Activated effector memory CD4-positive, alpha-beta T cell treated with anti-CD3 and anti-CD28 coated beads, Interleukin-2, amount 50 U/mL, for 16 hours (primary cell): ENCODE results near the gene ASRGL1.

Experiments
- DNase-seq: peaks from one replicate; pipeline ENCODE4 v3.0.0-alpha.2; 2020

ASRGL1 gene

GRCh38 chr11:62394825-62395538 lies 57.7 kb downstream of the ASRGL1 start:
- peak; percentile 78 for DNase-seq

GRCh38 chr11:62395885-62396551 lies 58.8 kb downstream of the ASRGL1 start:
- DNase-seq = no peak

- DNase-seq = no peak
Observed at GRCh38 chr11:62398011-62398994, 61.1 kb downstream of the ASRGL1 start.

DNA sequence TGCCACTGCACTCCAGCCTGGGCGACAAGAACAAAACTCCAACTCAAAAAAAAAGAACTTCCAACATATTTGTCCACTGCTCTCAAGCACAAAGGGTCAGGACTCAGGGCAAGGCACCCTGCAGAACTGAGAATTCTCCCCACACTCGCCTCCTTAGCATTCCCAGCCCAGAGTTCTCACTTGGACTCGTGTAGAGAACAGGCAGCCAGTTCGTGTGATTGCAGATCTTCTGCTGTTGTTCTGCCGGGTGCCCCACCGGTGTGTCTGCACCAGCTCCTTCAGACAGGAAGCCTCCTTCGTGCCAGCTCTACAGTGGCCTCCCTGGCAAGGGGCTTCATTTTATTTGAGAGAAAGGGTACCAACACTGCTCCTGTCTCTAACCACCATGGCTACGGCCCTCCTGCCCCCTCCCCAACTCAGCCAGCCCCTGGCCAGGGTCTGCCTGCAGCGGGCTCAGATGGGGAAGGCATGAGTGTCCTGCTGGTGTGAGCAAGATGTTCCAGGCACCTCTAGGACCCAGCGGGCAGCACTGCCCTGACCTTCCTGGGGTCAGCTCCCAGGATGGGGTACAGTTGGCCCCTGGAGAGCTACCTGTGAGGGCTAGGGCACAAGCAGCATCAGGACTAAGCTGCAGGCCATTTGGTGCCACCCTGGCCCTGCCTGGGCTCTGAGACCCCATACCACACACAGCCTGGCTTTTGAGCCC lies 62.1 kb downstream of the ASRGL1 start:
- no peak for DNase-seq

DNA sequence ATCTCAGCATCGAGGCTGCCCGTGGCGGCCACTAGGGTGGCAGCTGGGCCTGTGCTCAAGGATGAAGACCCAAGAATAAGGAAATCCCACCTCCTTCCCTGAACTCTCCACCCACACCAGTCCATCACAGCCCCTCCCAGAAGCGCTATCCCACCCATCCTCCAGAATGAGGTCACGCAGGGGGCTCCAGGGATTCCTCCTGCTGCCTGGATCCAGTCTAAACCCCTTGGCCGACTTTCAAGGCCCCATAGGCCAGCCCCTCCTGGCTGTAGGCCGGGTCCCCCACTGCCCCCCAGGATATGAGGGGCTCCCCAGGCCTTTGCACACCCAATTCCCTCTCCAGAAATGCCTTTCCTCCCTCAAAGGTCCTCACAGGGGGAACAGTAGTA lies 62.6 kb downstream of the ASRGL1 start:
- DNase-seq = no peak

DNA sequence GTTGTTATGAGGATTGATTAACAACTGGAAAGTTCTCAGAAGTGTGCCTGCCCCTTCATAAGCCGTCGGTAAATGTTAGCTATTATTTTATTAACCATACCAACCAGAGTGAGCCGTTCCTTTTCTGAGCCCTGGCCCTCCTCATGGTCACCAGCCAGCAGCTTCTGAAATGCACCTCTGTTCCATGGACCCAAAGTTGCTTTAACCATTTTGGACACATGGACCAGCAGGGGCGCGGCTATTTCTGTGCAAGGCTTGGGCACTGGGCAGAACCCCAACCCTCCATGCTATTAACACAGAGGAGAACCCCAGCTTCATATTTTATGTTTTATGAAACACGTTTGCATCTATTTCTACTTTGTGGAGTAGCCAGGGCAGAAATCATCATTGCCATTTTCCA lies 63.0 kb downstream of the ASRGL1 start:
- DNase-seq = no peak

GRCh38 chr11:62400760-62401159 lies 63.5 kb downstream of the ASRGL1 start:
- DNase-seq = no peak

DNA sequence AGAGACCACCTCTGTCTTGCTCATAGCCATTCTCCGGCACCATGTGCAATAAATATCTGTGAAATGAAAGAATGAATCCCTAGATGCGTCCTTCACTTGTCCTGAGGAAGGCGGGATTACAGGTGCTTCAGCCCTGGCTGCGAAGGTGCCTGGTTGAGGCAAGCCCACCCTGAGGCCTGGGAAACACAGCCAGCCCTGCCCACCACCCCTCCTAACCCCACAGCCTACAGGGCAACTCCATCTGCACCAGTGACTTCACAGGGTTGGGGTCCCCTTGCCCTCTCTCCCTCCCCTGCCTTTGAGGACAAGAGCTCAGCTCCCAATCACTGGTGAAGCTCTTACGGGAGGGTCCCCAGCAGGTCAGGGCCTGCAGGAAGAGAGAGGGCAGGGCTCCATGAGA lies 64.1 kb downstream of the ASRGL1 start:
- DNase-seq = no peak

DNA sequence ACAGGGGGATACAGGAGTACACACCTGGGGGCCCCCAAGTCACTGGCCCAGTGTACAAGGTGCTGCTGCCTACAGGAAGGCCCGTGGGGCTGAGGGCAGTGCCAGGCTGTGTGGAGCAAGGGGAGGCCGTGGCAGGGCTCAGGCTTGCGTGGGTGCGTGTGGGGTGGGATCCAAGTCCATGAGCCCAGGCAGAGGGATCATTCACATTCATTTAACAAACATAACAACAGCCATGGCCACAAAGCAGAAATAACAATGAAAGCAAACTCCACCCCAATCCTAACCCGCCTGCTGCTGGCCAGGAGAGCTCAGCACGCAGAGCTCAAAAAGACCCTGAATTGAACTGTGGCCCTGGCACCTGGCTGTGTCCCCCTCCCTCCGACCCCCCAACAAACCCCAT lies 64.6 kb downstream of the ASRGL1 start:
- DNase-seq = no peak

DNA sequence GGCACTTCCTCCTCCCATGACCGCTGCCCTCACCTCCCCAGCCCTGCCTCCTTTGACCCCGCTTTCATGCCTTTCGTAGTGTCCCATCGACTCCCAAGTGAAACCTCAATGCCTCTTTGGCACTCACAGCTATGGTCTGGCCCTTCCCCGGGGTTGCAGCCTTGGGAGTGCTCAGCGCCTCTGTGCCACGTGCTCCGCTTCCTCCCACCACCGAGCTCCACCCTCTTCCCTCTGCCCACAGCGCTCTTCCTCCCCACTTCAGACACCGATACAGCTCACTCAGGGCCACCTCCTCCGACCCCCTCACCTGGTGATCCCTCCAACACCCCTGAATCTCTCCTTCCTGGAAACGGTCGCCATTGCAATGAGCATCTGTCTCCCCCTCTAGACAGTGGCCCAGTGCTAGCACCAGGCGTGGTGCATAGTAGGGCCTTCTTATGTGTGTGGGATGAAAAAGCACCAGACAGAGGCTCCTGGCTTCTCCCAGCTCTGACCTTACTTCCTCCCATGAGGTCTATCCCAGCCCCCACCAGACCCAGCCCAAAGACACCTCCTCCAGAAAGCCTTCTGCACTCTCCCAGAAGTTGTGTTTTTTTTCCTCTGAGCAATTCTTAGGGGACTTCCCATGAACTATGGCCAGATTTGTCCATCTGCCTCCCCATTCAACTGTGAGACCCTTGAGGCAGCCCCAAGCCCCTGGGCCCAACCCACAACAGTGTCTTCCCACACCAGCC lies 65.1 kb downstream of the ASRGL1 start:
- peak; percentile 80 for DNase-seq

DNA sequence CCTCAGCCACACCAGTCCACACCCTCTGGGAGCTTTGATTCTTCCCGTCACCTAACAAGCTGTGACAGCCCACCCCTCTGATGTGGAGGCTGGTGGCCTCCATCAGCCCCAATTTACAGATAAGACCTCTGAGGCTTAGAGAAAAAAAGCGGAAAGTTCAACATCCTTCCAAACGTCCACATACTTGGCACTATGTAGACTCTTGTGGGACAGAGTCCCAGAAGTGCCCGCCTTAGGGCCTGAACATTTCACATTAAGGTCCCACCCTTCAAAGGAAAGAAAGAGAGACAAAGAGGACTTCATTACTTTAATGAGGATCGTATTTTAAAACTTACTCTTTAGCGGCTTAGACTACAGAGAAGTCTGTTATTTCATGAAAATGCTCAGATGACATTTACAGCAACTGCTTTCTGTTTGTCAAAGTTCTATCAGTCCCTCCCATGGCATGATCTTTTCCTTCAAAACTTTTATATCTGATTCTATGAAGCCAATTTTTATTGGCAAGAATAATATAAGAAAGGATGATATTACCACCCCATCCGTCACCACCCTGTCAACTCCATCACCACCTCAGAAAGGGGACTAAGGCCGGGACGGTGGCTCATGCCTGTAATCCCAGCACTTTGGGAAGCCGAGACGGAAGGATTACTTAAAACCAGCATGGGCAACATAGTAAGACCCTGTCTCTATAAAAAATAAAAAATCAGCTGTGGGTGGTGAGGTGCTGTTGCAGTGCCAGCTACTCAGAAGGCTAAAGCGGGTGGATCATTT lies 65.9 kb downstream of the ASRGL1 start:
- no peak for DNase-seq

DNA sequence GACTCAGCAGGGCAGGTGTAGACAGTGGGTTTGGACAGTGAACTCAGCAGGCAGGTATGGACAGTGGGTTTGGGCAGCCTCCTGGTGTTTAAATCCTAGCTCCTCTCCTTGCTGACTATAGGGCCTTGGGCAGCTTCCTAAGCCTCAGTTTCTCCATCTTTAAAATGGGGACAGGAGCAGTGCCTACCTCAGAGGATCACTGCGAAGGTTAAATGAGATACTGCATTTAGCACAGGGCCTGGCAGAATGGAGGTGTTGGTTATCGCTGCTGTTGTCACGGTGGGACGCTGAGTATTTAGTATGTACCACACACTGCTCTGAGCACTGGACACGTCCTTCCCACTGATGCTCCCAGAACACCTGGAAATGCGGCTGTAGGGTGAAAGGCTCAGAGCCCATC lies 67.2 kb downstream of the ASRGL1 start:
- DNase-seq = no peak

DNA sequence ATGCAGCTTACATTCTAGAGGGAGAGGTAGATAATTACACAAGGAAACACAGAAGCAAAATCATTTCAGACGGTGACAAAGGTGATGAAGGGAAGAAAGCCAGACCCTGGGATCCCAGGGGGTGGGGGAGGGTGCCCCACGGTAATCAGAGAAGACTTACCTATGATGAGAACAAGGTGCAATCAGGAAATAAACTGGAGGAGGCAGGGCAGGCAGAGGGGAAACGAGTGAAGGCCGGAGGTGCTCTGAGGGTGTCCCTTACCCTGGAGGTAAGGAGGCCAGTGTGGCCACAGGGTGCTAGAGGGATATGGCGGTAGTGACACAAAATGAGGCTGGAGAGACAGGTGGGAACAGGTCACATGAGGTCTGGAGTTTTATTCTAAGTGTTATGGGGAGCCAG lies 67.7 kb downstream of the ASRGL1 start:
- no peak for DNase-seq

DNA sequence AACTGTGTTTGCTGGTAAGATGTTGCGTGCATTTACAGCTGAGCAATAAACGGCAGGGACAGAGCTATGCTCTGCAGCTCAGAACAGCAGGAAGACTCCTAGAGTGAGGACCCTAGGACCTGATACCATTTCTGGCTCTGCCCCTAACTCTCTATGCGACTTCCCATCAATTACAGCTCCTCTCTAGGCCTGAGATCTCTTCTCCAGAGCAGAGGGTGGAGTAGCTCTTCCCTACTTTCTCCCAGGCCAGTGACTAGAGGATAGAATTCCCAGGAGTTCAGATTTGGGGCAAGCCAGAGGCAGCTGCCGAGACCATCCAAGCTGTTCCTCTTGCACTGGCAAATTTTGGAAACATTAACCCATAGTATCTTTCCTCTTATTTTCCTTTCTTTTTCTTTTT lies 68.8 kb downstream of the ASRGL1 start:
- no peak for DNase-seq

DNA sequence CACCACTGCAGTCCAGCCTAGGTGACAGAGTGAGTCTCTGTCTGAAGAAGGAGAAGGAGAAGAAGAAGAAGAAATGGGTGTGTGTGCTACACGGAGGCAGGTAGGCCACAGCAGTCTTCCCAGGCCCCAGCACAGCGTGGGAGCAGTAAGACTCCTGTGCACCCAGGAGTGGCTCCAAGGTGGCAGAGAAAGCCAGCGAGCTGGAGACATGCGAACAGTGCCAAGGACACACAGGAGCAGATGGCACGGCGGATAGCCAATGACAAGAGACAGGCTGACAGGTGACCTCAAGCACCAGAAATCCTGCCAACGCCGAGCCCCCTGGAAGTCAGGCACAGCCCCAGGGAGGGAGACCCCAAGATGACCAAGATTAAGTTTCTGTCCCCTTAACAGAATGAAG lies 72.6 kb downstream of the ASRGL1 start:
- no peak for DNase-seq

DNA sequence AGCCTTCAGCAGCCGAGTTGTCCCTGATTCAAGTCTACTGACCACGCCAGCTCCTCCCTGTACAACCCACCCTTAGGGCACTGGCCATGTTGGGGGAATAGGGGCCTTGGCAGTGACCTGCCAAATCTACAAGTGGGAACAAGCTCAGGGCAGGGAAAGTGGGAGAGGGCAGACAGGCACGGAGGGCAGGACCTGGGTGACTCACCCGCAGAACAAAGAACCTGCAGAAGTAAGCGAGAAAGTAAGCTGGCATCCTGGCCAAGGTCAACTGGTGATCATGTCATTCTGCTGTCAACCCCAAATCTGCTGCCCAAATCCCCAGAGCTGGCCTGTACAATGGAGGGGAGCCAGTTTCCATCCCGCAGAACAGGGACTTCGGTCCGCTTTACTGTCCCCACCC lies 73.7 kb downstream of the ASRGL1 start:
- no peak for DNase-seq

DNA sequence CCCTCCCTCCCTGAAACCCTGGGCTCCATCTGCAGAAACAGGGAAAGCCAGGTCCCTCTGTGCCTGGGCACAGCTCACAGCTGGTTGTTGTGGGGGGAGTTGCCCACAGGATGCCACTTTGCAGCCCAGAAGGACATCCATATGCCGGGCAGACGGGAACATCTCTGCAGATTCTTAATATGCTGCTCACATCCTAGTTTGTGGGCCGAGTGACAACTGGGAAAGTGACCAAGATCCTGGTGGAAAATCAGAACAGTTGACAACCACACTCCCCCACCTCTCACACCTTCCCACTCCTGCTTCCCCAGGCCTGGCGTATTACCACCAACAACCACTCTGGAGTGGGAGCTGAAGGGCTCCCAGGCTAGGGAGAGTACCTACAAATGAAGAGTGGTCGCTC lies 74.3 kb downstream of the ASRGL1 start:
- DNase-seq = no peak

DNA sequence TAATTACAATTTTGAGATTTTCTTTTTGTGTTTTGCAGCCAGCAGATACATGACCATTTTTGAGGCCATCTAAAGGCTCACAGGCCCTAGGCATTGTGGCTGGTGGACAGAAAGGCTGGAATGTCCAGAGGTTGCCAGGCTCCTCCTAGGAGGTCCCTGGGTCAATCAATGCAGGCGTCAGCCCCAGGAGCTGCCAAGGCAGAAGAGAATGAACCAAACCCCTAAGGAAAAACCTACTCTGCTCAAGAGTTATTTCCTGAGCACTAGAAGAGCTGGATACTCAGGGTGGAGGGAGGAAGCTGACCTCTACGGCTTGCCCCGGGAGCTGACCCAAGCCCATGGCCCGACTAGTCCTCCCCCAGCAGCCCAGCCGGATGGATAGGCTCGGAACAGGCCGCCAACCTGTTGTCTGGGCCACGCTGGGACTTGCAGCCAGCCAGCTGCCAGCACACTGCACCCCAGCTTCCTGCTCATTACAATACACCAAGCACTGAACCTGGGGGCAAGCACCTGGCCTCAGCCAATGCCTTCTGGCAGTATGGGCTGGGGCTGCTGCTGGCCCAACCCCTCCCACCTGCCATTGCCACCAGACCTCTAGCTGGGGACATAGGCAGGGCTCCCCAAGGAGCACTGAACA lies 75.9 kb downstream of the ASRGL1 start:
- no peak for DNase-seq

GRCh38 chr11:62416596-62416995 lies 79.3 kb downstream of the ASRGL1 start:
- no peak for DNase-seq

DNA sequence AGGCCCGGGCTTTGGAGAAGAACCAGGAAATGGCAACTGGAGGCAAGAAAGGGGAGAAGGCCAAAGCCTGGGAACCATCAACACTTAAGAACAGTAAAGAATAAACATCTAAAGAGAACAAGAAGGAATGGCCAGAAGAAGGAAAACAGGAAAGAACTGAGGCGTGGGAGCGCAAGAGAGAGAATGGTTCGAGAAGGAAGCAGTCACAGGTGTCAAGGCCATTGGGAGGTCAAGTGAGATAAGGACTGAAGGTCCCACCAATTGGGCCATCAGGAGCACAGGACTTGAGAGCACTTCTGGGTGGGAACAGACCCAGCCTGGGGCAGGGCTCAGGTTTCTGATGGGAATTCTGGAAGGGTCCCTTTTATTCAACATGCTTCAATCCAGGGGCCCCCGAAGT lies 80.9 kb downstream of the ASRGL1 start:
- DNase-seq = no peak

DNA sequence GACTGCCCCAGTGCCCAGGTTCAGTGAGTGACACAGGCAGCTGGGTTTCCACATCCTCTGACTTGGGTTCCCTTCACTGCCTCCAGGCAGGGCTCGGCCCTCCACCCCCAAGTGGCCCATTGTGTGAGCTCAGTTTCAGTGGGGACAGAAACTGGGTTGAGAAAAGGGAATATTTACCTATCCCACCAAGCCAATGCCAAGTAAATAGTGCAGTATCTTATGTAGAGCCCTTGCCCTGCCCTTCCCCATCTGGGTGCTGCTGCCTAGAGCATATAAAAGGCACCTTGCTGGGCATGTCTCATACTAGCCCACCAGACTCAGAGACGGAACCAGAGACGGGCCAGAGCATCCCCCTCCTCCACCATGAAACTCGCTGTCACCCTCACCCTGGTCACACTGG lies 81.5 kb downstream of the ASRGL1 start, which contains the start of gene SCGB1A1:
TSS of gene SCGB1A1 (plus strand) at position 301 of the 400 bp plus-strand sequence. CDS start at position 364, 63 bp downstream.
- DNase-seq = no peak
